ENCODE results near the gene NOL3. TPM values are rescaled to one million over a fixed set of nuclear protein-coding genes. Genes with fewer than 3 reads are reported as not detected.

The NOL3 gene
- total and polyA plus RNA-seq, 2 of the 13 experiments (the other 11 are each of a cell fraction or from before 2014, with no cell fraction given), result 5.7 to 20.5 TPM

DNA sequence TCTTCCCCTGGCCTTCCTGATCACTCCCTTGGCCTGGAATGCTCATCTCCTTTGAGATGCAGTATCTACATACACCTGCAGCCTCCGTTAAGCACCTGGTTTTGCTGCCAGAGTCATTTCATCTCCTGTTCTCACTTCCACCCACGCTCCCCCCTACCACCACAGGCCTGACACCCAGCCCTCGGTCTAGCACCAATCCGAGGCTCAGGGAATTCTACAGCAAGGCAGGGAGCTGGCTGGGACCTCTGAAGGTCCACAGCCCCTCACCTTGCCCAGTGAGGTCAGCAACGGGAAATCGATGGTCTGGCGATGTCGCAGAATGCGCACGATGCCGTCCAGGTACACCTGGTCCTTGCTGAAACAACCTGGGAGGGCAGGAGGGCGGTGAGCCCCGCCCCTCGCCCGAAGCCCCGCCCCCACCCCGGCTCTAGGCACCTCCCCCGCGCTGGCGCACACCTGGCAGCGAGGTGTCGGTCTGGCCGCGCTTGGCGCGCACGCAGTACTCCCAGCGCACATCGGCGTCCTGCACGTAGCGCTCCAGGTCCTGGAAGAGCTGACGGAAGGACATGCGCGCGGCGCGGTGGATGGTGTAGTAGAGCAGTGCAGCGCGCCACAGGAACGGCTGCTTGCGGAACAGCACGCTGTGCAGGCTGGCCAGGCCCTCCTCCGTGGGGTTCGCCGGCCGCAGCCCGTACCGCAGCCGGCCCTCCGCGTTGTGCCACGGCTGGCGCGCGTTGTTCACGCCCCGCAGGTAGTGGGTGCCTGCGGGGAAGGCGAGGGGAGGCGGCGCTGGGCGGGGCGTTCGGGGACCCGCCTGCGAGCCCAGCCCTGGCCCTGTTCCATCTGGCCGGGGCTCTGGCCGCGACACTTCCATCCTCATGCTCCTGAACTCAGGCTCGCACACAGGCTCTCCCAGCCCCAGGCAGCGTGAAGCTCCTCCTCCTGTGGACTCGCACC, 7.7 kb downstream of the NOL3 start (continued):
- TF ChIP-seq, protein P1, sequence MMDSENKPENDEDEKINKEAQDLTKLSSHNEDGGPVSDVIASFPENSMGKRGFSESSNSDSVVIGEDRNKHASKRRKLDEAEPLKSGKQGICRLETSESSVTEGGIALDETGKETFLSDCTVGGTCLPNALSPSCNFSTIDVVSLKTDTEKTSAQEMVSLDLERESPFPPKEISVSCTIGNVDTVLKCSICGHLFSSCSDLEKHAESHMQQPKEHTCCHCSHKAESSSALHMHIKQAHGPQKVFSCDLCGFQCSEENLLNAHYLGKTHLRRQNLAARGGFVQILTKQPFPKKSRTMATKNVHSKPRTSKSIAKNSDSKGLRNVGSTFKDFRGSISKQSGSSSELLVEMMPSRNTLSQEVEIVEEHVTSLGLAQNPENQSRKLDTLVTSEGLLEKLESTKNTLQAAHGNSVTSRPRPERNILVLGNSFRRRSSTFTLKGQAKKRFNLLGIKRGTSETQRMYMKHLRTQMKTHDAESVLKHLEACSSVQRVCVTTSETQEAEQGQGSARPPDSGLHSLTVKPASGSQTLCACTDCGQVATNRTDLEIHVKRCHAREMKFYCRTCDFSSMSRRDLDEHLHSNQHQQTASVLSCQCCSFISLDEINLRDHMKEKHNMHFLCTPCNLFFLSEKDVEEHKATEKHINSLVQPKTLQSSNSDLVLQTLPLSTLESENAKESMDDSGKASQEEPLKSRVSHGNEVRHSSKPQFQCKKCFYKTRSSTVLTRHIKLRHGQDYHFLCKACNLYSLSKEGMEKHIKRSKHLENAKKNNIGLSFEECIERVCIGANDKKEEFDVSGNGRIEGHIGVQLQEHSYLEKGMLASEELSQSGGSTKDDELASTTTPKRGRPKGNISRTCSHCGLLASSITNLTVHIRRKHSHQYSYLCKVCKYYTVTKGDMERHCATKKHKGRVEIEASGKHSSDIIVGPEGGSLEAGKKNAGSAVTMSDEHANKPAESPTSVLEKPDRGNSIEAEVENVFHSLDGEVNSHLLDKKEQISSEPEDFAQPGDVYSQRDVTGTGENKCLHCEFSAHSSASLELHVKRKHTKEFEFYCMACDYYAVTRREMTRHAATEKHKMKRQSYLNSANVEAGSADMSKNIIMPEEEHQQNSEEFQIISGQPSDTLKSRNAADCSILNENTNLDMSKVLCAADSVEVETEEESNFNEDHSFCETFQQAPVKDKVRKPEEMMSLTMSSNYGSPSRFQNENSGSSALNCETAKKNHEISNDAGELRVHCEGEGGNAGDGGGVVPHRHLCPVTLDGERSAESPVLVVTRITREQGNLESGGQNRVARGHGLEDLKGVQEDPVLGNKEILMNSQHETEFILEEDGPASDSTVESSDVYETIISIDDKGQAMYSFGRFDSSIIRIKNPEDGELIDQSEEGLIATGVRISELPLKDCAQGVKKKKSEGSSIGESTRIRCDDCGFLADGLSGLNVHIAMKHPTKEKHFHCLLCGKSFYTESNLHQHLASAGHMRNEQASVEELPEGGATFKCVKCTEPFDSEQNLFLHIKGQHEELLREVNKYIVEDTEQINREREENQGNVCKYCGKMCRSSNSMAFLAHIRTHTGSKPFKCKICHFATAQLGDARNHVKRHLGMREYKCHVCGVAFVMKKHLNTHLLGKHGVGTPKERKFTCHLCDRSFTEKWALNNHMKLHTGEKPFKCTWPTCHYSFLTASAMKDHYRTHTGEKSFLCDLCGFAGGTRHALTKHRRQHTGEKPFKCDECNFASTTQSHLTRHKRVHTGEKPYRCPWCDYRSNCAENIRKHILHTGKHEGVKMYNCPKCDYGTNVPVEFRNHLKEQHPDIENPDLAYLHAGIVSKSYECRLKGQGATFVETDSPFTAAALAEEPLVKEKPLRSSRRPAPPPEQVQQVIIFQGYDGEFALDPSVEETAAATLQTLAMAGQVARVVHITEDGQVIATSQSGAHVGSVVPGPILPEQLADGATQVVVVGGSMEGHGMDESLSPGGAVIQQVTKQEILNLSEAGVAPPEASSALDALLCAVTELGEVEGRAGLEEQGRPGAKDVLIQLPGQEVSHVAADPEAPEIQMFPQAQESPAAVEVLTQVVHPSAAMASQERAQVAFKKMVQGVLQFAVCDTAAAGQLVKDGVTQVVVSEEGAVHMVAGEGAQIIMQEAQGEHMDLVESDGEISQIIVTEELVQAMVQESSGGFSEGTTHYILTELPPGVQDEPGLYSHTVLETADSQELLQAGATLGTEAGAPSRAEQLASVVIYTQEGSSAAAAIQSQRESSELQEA (CRISPR knock-in tag; IDR thresholded peaks at IDR 0.05; ENCODE audit: not compliant biosample characterization), result peak; percentile 81
- TF ChIP-seq, protein P2, sequence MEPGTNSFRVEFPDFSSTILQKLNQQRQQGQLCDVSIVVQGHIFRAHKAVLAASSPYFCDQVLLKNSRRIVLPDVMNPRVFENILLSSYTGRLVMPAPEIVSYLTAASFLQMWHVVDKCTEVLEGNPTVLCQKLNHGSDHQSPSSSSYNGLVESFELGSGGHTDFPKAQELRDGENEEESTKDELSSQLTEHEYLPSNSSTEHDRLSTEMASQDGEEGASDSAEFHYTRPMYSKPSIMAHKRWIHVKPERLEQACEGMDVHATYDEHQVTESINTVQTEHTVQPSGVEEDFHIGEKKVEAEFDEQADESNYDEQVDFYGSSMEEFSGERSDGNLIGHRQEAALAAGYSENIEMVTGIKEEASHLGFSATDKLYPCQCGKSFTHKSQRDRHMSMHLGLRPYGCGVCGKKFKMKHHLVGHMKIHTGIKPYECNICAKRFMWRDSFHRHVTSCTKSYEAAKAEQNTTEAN (CRISPR knock-in tag; conservative IDR thresholded peaks at IDR 0.05), result no peak
- TF ChIP-seq, protein P3, sequence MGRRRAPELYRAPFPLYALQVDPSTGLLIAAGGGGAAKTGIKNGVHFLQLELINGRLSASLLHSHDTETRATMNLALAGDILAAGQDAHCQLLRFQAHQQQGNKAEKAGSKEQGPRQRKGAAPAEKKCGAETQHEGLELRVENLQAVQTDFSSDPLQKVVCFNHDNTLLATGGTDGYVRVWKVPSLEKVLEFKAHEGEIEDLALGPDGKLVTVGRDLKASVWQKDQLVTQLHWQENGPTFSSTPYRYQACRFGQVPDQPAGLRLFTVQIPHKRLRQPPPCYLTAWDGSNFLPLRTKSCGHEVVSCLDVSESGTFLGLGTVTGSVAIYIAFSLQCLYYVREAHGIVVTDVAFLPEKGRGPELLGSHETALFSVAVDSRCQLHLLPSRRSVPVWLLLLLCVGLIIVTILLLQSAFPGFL (CRISPR knock-in tag; IDR thresholded peaks at IDR 0.05), result no peak
- TF ChIP-seq RXRB (CRISPR knock-in tag; IDR thresholded peaks at IDR 0.05; ENCODE audit: borderline replicate concordance), result no peak
- TF ChIP-seq AGO1 (IDR thresholded peaks at IDR 0.05; ENCODE audit: low read depth, low read length, poor library complexity, severe bottlenecking), result peak; percentile 88
- TF ChIP-seq, protein P4, sequence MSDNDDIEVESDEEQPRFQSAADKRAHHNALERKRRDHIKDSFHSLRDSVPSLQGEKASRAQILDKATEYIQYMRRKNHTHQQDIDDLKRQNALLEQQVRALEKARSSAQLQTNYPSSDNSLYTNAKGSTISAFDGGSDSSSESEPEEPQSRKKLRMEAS (IDR thresholded peaks at IDR 0.05), result peak; percentile 88
- TF ChIP-seq NR2F2 (IDR thresholded peaks at IDR 0.05; ENCODE audit: borderline replicate concordance, low read depth), result no peak
- TF ChIP-seq EEA1 (CRISPR knock-in tag; IDR thresholded peaks at IDR 0.05; ENCODE audit: borderline replicate concordance), result peak; percentile 67; the same call in 1 of the 2 replicates
- no peak for TF ChIP-seq TEAD2 (CRISPR knock-in tag; IDR thresholded peaks at IDR 0.05)
- peak; percentile 80 for TF ChIP-seq ZNF724P (CRISPR knock-in tag; IDR thresholded peaks at IDR 0.05; ENCODE audit: borderline replicate concordance)
- no peak for TF ChIP-seq MBNL3 (CRISPR knock-in tag; conservative IDR thresholded peaks at IDR 0.05)
- TF ChIP-seq HOXA5 (CRISPR knock-in tag; IDR thresholded peaks at IDR 0.05), result no peak
- TF ChIP-seq ZNF776 (CRISPR knock-in tag; IDR thresholded peaks at IDR 0.05), result peak; percentile 95
- TF ChIP-seq, protein P5, sequence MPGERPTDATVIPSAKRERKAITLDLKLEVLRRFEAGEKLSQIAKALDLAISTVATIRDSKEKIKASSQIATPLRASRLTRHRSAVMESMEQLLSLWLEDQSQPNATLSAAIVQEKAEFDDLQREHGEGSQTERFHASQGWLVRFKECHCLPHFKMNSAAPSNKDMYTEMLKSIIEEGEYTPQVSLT (CRISPR knock-in tag; IDR thresholded peaks at IDR 0.05; ENCODE audit: borderline replicate concordance, low read depth), result no peak
- peak; percentile 91; the same call in 1 of the 2 replicates for TF ChIP-seq MTA1 (CRISPR knock-in tag; IDR thresholded peaks at IDR 0.05; ENCODE audit: borderline replicate concordance)
- TF ChIP-seq RFX3 (CRISPR knock-in tag; IDR thresholded peaks at IDR 0.05), result no peak
